Middle frontal gyrus (tissue), 1 donor: Measurements from ENCODE around the gene TRIM52.
"Not testable (repeated sequence)": the region's sequence is repeated elsewhere in the genome, so short reads cannot be mapped to it uniquely, and the experiment has no call there.

Experiments
- DNase-seq: peaks from one replicate; pipeline ENCODE4 v3.0.0-alpha.2; 2015; ENCODE audit warnings: low spot score; ENCODE audit errors: extremely low spot score

TRIM52 gene

GRCh38 chr5:181215997-181216989, 44.6 kb downstream of the TRIM52 start:
- DNase-seq: no peak

DNA sequence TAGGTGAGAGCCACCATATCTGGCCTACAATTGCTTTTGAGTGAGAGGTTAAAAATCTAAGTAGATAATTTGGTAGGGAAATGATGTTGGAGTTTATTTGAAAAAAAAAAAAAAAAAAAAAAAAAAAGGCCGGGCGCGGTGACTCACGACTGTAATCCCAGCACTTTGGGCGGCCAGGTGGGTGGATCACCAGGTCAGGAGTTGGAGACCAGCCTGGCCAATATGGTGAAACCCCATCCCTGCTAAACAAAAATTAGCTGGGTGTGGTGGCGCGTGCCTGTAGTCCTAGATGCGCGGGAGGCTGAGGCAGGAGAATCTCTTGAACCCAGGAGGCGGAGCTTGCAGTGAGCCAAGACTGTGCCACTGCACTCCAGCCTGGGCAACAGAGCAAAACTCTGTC, 46.7 kb downstream of the TRIM52 start:
- DNase-seq: not testable (repeated sequence)

- no peak for DNase-seq
These were observed 48.0 kb downstream of the TRIM52 start for GRCh38 chr5:181212934-181213333.

- DNase-seq: no peak
These were observed 48.9 kb downstream of the TRIM52 start for GRCh38 chr5:181212080-181212479.

DNA sequence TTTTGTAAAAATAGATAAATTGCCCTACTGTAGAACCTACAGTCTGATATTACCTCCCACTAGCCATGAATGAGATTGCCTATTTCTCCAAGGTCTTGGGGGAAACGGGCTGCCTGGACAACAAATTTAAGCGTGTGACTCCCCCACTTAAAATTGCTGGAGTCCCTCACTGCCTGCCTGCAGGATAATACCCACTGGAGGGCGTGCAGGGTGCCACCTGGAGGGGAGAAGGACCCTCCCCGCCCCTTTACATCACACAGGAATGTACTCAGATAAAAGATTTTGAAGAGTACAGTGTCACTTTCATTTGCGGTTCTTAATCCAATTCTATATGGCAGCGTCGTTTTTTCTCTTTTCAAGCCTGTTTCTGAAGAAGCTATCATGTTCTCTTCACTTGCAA, 49.7 kb downstream of the TRIM52 start:
- no peak for DNase-seq

DNA sequence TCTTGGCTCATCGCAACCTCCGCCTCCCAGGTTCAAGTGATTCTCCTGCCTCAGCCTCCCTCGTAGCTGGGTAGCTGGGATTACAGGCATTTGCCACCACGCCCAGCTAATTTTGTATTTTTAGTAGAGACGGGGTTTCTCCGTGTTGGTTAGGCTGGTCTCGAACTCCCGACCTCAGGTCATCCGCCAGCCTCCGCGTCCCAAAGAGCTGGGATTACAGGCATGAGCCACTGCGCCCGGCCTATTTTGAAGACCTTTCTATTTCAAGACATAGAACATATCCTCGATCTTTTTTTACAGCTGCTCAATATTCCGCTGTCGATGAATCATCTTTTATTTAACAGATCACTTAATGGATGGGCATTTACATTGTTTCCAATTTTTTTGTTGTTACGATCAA, 50.2 kb downstream of the TRIM52 start:
- DNase-seq: not testable (repeated sequence)

DNA sequence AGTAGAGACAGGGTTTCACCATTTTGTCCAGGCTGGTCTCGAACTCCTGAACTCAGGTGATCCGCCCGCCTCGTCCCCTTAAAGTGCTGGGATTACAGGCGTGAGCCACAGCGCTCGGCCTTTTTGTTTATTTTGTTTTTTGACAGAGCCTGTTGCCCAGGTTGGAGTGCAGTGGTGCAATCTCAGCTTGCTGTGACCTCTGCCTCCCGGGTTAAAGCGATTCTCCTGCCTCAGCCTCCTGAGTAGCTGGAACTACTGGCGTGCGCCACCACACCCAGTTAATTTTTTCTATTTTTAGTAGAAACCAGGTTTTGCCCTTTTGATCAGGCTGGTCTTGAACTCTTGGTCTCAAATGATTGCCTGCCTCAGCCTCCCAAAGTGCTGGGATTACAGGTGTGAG, 50.8 kb downstream of the TRIM52 start:
- not testable (repeated sequence) for DNase-seq

- not testable (repeated sequence) for DNase-seq
These were observed 51.9 kb downstream of the TRIM52 start for GRCh38 chr5:181209006-181209405.

DNA sequence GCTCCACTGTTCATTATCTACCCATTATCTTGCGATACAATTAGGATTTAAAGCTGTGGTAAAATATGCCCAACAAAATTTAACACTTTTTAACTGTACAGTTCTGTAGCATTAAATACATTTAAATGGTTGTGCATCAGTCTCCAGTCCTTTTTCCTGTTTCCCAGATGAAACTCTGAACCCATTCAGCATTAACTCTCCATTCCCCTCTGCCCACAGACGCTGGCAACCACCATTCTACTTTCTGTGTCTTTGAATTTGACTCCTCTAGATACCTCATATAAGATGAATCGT, 53.0 kb downstream of the TRIM52 start:
- no peak for DNase-seq

DNA sequence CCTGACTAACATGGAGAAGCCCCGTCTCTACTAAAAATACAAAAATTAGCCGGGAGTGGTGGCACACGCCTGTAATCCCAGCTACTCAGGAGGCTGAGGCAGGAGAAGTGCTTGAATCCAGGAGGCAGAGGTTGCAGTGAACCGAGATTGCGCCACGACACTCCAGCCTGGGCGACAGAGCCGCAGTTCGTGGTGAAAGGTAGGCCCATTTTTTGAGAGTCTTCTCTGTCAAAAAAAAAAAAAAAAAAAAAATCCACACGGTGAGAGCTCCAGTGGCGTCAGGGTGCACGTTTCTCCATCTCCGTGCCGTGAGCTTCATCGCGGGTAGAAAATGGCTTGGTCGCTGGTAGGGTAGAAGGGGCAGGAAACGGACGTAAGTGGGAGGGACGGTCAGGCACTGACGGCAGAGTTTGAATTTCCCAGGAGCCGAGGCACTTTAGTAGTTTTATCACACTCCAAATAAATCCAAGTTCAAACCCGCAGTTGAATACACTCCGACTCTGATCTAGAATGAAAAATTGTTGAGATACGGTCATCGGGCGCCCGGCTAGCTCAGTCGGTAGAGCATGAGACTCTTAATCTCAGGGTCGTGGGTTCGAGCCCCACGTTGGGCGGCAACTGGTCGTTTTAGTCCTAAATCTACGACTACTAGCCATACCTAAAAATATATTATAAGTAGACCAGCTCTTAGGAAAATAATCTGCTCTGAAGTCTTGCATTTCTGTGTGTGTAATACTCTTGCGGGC, 53.6 kb downstream of the TRIM52 start:
- peak; percentile 64 for DNase-seq

DNA sequence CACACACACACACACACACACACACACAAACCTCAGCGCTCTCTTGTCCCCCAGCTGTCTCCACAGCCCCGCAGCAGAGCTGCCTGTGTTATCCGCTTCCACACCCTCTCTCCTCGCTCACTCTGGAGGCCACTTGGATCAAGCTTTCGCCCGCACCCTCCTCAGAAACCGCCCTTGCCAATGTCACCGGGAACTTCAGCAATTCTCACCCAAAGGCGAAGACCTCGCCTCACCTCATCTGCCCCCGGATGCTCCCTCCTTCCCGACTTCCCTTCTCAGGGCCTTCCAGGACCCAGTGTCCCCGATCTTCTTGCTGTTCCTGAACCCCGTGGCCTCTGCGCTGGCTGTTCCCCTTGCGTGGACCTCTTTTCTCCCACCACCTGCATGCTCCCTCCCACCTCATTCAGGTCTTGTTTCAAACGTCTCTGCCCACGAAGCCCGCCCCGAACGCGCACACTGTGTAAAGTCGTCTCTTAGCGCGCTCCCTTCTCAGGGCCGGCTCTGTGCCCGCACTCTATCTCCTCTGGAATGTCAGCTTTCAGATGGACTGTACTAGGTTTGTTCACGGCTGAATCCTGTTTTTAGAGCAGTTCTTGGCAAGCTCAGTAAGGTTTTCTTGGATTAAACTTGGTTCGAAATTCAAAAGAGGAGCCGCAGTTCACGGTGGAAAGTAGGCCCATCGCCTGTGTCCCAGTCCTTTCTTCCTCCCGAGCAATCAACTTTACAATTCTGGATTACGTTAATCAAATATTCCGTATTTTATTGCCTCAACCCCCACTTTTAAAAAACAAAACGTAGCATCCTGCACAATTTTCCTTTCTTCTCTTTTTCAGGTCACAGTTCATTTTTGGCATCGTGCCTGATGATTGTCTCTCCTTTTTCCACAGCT, 54.9 kb downstream of the TRIM52 start:
- no peak for DNase-seq
